ENCODE measurements around the gene ATAD1. TPM values are rescaled to one million over a fixed set of nuclear protein-coding genes. Genes with fewer than 3 reads are reported as not detected.

Gene ATAD1
- total RNA-seq, 1 experiment from 2014 or later = 46.7 TPM

GRCh38 chr10:87750001-87750671 lies 67.9 kb downstream of the ATAD1 start:
- Mint-ChIP-seq H3K4me3 (no peak overlapping the region), H3K9me3 (peaks cover 4% of the 10 kb centered on the region), H3K27me3 (ENCODE audit: low read depth) (no peaks in the 10 kb centered on the region), H3K4me1 (peaks cover 22% of the 10 kb centered on the region), H3K36me3 (peaks cover 17% of the 10 kb centered on the region), H3K27ac (peak overlapping the region; percentile 21)
- ChIA-PET CTCF (interaction anchor here (1.3 to 3.0 kb wide), 3 partner anchors 11 to 246 kb away, joined by 3 to 24 read pairs (median 6); partner anchors contain the start of gene MINPP1), POLR2A (interaction anchor here (1.5 kb wide), 1 partner anchor 10 kb away, joined by 5 read pairs; no protein-coding TSS in a partner anchor)
- ATAC-seq (peak; percentile 68), DNase-seq (ENCODE audit: low spot score) (no peak)
- no peak for TF ChIP-seq ZNF425 (CRISPR knock-in tag; conservative IDR thresholded peaks at IDR 0.05)
- TF ChIP-seq IRF1 (CRISPR knock-in tag; IDR thresholded peaks at IDR 0.05) = no peak
- TF ChIP-seq ZSCAN18 (CRISPR knock-in tag; IDR thresholded peaks at IDR 0.05) = no peak
- TF ChIP-seq USF1 (CRISPR knock-in tag; IDR thresholded peaks at IDR 0.05) = no peak
- TF ChIP-seq ZNF671 (CRISPR knock-in tag; IDR thresholded peaks at IDR 0.05) = no peak
- no peak for TF ChIP-seq MLX (CRISPR knock-in tag; IDR thresholded peaks at IDR 0.05)
- no peak for TF ChIP-seq ETV6 (CRISPR knock-in tag; IDR thresholded peaks at IDR 0.05)
- no peak for TF ChIP-seq CTCF (IDR thresholded peaks at IDR 0.05)
- TF ChIP-seq ZNF396 (CRISPR knock-in tag; IDR thresholded peaks at IDR 0.05; ENCODE audit: borderline replicate concordance) = no peak
- no peak for TF ChIP-seq CBFB (CRISPR knock-in tag; IDR thresholded peaks at IDR 0.05; ENCODE audit: low read depth)
- TF ChIP-seq RELA (CRISPR knock-in tag; IDR thresholded peaks at IDR 0.05; ENCODE audit: borderline replicate concordance) = no peak
- TF ChIP-seq SP1 (CRISPR knock-in tag; conservative IDR thresholded peaks at IDR 0.05) = no peak
- TF ChIP-seq AFF4 (CRISPR knock-in tag; IDR thresholded peaks at IDR 0.05; ENCODE audit: borderline replicate concordance) = no peak
- no peak for TF ChIP-seq GTF2I (CRISPR knock-in tag; conservative IDR thresholded peaks at IDR 0.05)
- no peak for TF ChIP-seq EMX1 (CRISPR knock-in tag; IDR thresholded peaks at IDR 0.05)
- no peak for TF ChIP-seq MAX (CRISPR knock-in tag; IDR thresholded peaks at IDR 0.05)
- no peak for TF ChIP-seq RORB (CRISPR knock-in tag; IDR thresholded peaks at IDR 0.05)
- TF ChIP-seq ZNF416 (CRISPR knock-in tag; IDR thresholded peaks at IDR 0.05) = no peak
- TF ChIP-seq ZNF512 (CRISPR knock-in tag; IDR thresholded peaks at IDR 0.05; ENCODE audit: borderline replicate concordance) = no peak

All from WTC11 (cell line).